Panc1 (cell line): Measurements from ENCODE around the gene KCP. TPM values are rescaled to one million over a fixed set of nuclear protein-coding genes. Genes with fewer than 3 reads are reported as not detected.

Experiments
- ATAC-seq: fragments of 200-7000 bp; cut with Tn5 transposase; 2 replicates; pipeline ENCODE4 v1.9.1; 2020; ENCODE audit warnings: mild to moderate bottlenecking, moderate library complexity
- BruUV-seq: library from RNA; stranded (reverse); fragments of 400-500 nt; replicated peaks from 2 replicates; lab custom pipeline; 2021; lab: Mats Ljungman, UMichigan
- CTCF ChIA-PET: fragments of 300-600 bp; sonication (Branson Sonifier 250); formaldehyde crosslinking; loops from one replicate; lab custom pipeline; 2022; ENCODE audit warnings: antibody characterized with exemption; lab: Charles Lee
- POLR2A ChIA-PET: fragments of 300-600 bp; sonication (Branson Sonifier 250); formaldehyde crosslinking; loops from one replicate; lab custom pipeline; 2022; ENCODE audit warnings: antibody characterized with exemption; lab: Charles Lee
- DNase-seq: peaks from one replicate; pipeline ENCODE4 v3.0.0-alpha.2; 2010; ENCODE audit warnings: low read depth, low spot score
- H3K27ac ChIP-seq: 2 replicates; pipeline ENCODE4 v1.5.1; 2011; ENCODE audit warnings: mild to moderate bottlenecking, low read length, inconsistent platforms
- H3K27me3 ChIP-seq: fragments of 200-500 bp; sonication (Bioruptor generic); 2 replicates; pipeline ENCODE4 v1.6.0; 2014; ENCODE audit warnings: low read length, inconsistent platforms; ENCODE audit not compliant: control insufficient read depth, insufficient read depth
- H3K36me3 ChIP-seq: fragments of 200-500 bp; sonication (Bioruptor generic); 2 replicates; pipeline ENCODE4 v1.5.1; 2014; ENCODE audit warnings: inconsistent platforms, mild to moderate bottlenecking, low read length, moderate library complexity; ENCODE audit not compliant: control insufficient read depth, insufficient read depth
- H3K4me1 ChIP-seq: 2 replicates; pipeline ENCODE4 v1.5.1; 2011; ENCODE audit warnings: inconsistent platforms, mild to moderate bottlenecking, low read length, moderate library complexity; ENCODE audit not compliant: control insufficient read depth, insufficient read depth
- H3K4me3 ChIP-seq, 2 experiments: 2 replicates each; pipeline ENCODE4 v1.5.1; 2011 to 2012; ENCODE audit warnings: low read depth in 2 of 2, low read length in 2 of 2, mild to moderate bottlenecking in 2 of 2, inconsistent platforms in 1 of 2, moderate library complexity in 1 of 2
- H3K9me3 ChIP-seq: fragments of 200-500 bp; sonication (Bioruptor generic); 2 replicates; pipeline ENCODE4 v1.5.1; 2014; ENCODE audit warnings: low read depth, mild to moderate bottlenecking, inconsistent platforms, low read length, moderate library complexity; ENCODE audit not compliant: control insufficient read depth, insufficient read depth
- REST ChIP-seq, 2 experiments: IDR thresholded peaks; 2 replicates each; pipeline ENCODE4 v1.6.1; 2011 to 2012; ENCODE audit warnings: low read depth in 2 of 2, control low read depth in 1 of 2, low read length in 1 of 2, mild to moderate bottlenecking in 1 of 2, moderate library complexity in 1 of 2; ENCODE audit not compliant: insufficient read depth in 1 of 2
- SIN3A ChIP-seq: IDR thresholded peaks from 2 replicates; pipeline ENCODE4 v1.6.1; 2012; ENCODE audit warnings: low read depth, mild to moderate bottlenecking, low read length, moderate library complexity, borderline replicate concordance; ENCODE audit not compliant: insufficient read depth
- TCF7L2 ChIP-seq: IDR thresholded peaks from 2 replicates; pipeline ENCODE4 v1.6.1; 2011; ENCODE audit warnings: mild to moderate bottlenecking, low read depth, low read length, inconsistent platforms
- in situ Hi-C: cut with HindIII; loops from 2 replicates; pipeline ENCODE4 v1.10.0; 2016; ENCODE audit warnings: low sequenced_read_pairs, low pct_unique_long_range_greater_than_20kb
- intact Hi-C: fragments of 100-400 bp; cut with micrococcal nuclease; formaldehyde crosslinking; loops from one replicate; pipeline ENCODE4 v1.10.0; 2022; ENCODE audit not compliant: unreplicated experiment
- total RNA-seq: library from RNA; stranded (reverse); gene quantifications from one replicate; pipeline ENCODE4 v1.2.1, GENCODE V29; 2021; ENCODE audit not compliant: unreplicated experiment
- TF ChIP-seq, protein P1 (sequence below): fragments of 450-650 bp; IDR thresholded peaks from 2 replicates; pipeline ENCODE4 v1.5.1; 2017; ENCODE audit warnings: mild to moderate bottlenecking

The KCP gene
- total RNA-seq, 1 experiment from 2014 or later = 0.13 TPM

DNA sequence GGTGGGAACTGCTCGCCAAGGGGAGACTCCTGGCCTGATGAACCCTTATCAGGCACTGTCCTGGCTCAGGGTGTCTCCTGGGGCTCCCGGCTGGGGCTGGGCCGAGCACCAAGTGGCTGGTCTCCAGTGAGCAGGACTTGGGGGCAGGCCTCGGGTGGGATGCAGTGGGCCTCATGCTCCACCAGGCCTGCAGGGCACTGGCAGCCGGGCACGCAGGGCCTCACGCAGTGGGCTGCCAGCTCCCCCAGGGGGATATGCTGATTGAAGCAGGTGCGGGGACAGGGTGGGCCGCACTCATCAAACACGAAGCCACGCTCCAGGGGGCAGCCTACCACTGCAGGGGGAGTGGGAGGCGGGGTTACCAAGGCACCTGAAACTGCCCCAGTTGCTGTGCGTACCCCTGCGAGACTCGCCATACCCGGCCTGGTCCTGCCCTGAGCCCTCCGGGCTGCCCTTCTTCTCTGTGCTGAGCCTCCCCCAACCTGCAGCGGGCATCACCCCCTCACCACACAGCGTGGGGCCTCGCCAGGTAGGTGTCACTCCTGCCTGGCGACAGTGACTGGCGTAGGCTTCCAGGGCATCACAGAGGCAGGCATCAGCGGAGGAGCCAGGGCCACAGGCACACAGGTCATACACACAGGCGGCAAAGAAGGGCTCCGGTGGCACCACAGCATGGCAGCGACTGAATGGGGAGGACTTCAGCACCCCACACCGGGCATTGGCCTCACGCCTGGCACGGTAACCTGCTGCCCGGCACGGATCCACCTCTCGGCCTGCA is 33.3 kb downstream of the KCP start:
- no TSS peak for BruUV-seq
- Histone ChIP-seq H3K27ac (no peak overlapping the region), H3K36me3 (no peaks in the 10 kb centered on the region), H3K9me3 (no peaks in the 10 kb centered on the region), H3K4me3 (no peak overlapping the region), H3K4me1 (no peaks in the 10 kb centered on the region), H3K27me3 (no peaks in the 10 kb centered on the region)
- in situ Hi-C loops (no loop called here), intact Hi-C loops (no loop called here)
- CTCF ChIA-PET = no interaction called here
- TF ChIP-seq REST (IDR thresholded peaks at IDR 0.05; ENCODE audit: insufficient read depth in 1 of 2, low read depth in 2 of 2, low read length in 1 of 2) (peak in 1 of 2 experiments; percentile 17; a peak in 1 of 4 replicates), TCF7L2 (no peak)
- POLR2A ChIA-PET = no interaction called here
- DNase-seq (no peak), ATAC-seq (no peak)

GRCh38 chr7:128876586-128876977 is 33.9 kb downstream of the KCP start:
- CTCF ChIA-PET = no interaction called here
- POLR2A ChIA-PET = no interaction called here

GRCh38 chr7:128876127-128876526 is 34.4 kb downstream of the KCP start:
- intact Hi-C loops = no loop called here
- TF ChIP-seq, protein P1, sequence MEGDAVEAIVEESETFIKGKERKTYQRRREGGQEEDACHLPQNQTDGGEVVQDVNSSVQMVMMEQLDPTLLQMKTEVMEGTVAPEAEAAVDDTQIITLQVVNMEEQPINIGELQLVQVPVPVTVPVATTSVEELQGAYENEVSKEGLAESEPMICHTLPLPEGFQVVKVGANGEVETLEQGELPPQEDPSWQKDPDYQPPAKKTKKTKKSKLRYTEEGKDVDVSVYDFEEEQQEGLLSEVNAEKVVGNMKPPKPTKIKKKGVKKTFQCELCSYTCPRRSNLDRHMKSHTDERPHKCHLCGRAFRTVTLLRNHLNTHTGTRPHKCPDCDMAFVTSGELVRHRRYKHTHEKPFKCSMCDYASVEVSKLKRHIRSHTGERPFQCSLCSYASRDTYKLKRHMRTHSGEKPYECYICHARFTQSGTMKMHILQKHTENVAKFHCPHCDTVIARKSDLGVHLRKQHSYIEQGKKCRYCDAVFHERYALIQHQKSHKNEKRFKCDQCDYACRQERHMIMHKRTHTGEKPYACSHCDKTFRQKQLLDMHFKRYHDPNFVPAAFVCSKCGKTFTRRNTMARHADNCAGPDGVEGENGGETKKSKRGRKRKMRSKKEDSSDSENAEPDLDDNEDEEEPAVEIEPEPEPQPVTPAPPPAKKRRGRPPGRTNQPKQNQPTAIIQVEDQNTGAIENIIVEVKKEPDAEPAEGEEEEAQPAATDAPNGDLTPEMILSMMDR = no peak
- BruUV-seq = no TSS peak
- ATAC-seq = no peak
- H3K9me3 ChIP-seq = no peaks in the 10 kb centered on the region
- no peak overlapping the region for H3K27ac ChIP-seq
- no peak for DNase-seq
- CTCF ChIA-PET = no interaction called here
- H3K36me3 ChIP-seq = no peaks in the 10 kb centered on the region
- no peaks in the 10 kb centered on the region; the same call in 1 of the 2 replicates for H3K27me3 ChIP-seq
- no peaks in the 10 kb centered on the region for H3K4me1 ChIP-seq
- no peak overlapping the region for H3K4me3 ChIP-seq
- POLR2A ChIA-PET = no interaction called here
- in situ Hi-C loops = no loop called here

More at GRCh38 chr7:128876586-128876977, 33.9 kb downstream of the KCP start:
- Histone ChIP-seq H3K27ac (no peak overlapping the region), H3K9me3 (no peaks in the 10 kb centered on the region), H3K36me3 (no peaks in the 10 kb centered on the region), H3K4me3 (no peak overlapping the region), H3K27me3 (no peaks in the 10 kb centered on the region; the same call in 1 of the 2 replicates), H3K4me1 (no peaks in the 10 kb centered on the region)
- TF ChIP-seq SIN3A = no peak
- no TSS peak for BruUV-seq
- intact Hi-C loops (no loop called here), in situ Hi-C loops (no loop called here)
- ATAC-seq = no peak
- DNase-seq = no peak
